ENCODE measurements around the gene ELMOD3. TPM values are rescaled to one million over a fixed set of nuclear protein-coding genes. Genes with fewer than 3 reads are reported as not detected.

ELMOD3 gene
- total RNA-seq, 2 donors from 2014 or later = 13.4 to 17.5 TPM

DNA sequence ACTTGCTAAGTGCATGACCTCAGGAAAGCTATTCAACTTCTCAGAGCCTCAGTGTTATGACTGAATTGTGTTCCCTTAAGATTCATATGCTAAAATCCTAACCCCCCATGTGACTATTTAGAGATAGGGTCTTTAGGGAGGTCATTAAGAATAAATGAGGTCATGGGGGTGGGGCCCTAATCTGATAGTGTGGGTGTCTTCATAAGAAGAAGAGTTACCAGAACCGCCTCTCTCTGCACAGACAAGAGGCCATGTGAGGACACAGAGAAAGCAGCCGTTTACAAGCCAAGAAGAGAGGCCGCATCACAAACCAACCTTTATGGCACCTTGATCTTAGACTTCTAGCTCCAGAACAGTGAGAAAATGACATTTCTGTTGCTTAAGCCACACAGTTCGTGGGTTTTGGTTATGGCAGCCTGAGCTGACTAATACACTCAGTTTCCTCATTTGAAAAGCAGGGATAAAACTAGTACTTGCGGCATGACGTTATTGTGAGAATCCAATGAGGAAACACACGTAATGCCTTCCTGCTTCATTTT, 73.8 kb downstream of the ELMOD3 start:
- no peaks in the 10 kb centered on the region for H3K4me1 Mint-ChIP-seq
- no peaks in the 10 kb centered on the region for H3K9me3 Mint-ChIP-seq
- no peaks in the 10 kb centered on the region for H3K27me3 Mint-ChIP-seq
- no peak overlapping the region for H3K27ac Mint-ChIP-seq
- no peaks in the 10 kb centered on the region for H3K36me3 Mint-ChIP-seq (ENCODE audit: low read depth)
- H3K4me3 Mint-ChIP-seq = no peak overlapping the region
- no peak for ATAC-seq (replicated peaks)

DNA sequence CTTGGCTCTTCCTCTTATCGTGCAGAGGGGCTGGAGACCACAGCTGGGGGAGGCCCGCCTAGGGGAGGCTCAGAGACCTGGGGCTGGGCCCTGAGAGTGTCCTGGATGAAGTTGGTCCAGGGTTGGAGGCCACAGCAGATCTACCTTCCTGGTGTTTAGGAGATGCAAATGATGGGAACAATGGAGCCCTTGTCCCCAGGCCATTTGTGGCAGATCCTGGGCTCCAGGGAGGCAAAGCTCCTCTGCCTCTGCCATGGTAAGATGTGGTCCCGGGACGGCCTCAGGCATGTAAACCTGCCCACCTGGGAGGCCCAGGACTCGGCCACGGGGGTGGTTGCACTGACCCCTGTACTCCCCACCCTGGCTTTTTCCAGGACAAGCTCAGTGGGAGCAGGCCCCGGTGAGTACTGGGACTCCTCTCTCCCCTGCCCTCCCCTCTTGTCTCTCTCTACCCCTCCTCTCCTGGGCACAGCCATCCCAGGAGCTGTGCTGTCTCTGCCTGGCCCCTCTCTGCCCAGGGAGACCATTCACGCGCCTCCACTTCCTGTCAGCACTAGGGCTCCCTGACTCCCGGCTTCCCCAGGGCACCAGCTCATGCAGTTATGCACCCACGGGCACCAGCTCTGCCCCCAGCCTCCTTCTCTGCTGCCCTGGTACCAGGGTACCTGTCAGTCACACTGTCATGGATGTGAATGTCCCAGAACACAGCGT, 74.8 kb downstream of the ELMOD3 start:
- no peaks in the 10 kb centered on the region for H3K9me3 Mint-ChIP-seq
- no peaks in the 10 kb centered on the region for H3K27me3 Mint-ChIP-seq
- no peak overlapping the region for H3K4me3 Mint-ChIP-seq
- no peak overlapping the region for H3K27ac Mint-ChIP-seq
- no peaks in the 10 kb centered on the region for H3K36me3 Mint-ChIP-seq (ENCODE audit: low read depth)
- ATAC-seq (replicated peaks) = no peak
- H3K4me1 Mint-ChIP-seq = no peaks in the 10 kb centered on the region

- no peaks in the 10 kb centered on the region for H3K36me3 Mint-ChIP-seq (ENCODE audit: low read depth)
- no peaks in the 10 kb centered on the region for H3K9me3 Mint-ChIP-seq
- H3K4me3 Mint-ChIP-seq = no peak overlapping the region
- H3K4me1 Mint-ChIP-seq = no peaks in the 10 kb centered on the region
- no peaks in the 10 kb centered on the region for H3K27me3 Mint-ChIP-seq
- ATAC-seq (replicated peaks) = peak; percentile 16
- H3K27ac Mint-ChIP-seq = no peak overlapping the region
These were observed 75.3 kb downstream of the ELMOD3 start for GRCh38 chr2:85429924-85430289.

GRCh38 chr2:85430752-85431569, 76.4 kb downstream of the ELMOD3 start:
- H3K4me3 Mint-ChIP-seq = no peak overlapping the region
- no peaks in the 10 kb centered on the region for H3K36me3 Mint-ChIP-seq (ENCODE audit: low read depth)
- H3K4me1 Mint-ChIP-seq = no peaks in the 10 kb centered on the region
- no peaks in the 10 kb centered on the region for H3K27me3 Mint-ChIP-seq
- no peak for ATAC-seq (replicated peaks)
- H3K9me3 Mint-ChIP-seq = no peaks in the 10 kb centered on the region
- no peak overlapping the region for H3K27ac Mint-ChIP-seq

GRCh38 chr2:85431570-85432205, 77.1 kb downstream of the ELMOD3 start:
- no peak for ATAC-seq (replicated peaks)
- no peaks in the 10 kb centered on the region for H3K36me3 Mint-ChIP-seq (ENCODE audit: low read depth)
- no peaks in the 10 kb centered on the region for H3K27me3 Mint-ChIP-seq
- H3K9me3 Mint-ChIP-seq = no peaks in the 10 kb centered on the region
- H3K4me1 Mint-ChIP-seq = no peaks in the 10 kb centered on the region
- no peak overlapping the region for H3K27ac Mint-ChIP-seq
- H3K4me3 Mint-ChIP-seq = no peak overlapping the region

DNA sequence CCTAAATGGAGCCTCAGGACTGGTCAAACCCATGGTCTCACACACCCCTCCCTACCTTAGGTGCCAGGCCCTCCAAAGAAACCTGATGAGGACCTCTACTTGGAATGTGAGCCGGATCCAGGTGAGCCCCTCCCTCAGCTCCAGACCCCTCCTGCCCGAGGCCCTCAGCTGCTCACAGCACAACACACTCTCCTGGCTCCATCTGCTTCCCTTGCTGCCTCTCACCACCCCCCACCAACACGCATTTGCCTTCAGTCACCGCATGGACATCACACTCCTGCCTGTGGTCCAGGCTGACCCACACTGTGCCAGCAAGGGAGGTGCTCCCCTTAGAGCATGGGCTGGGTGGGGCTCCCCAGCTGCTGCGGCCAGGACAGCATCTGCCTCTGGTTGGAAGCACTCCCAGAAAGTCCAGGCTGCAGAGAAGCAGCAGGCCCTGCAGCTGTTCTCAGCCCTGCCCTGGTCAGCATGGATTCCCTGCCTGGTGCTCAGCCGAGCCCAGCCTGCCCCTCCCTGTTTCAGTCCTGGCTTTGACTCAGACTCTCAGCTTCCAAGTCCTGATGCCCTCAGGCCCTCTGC, 79.0 kb downstream of the ELMOD3 start:
- no peak for ATAC-seq (replicated peaks)
- no peaks in the 10 kb centered on the region for H3K27me3 Mint-ChIP-seq
- H3K4me3 Mint-ChIP-seq = no peak overlapping the region
- H3K27ac Mint-ChIP-seq = no peak overlapping the region
- peaks cover 4% of the 10 kb centered on the region for H3K4me1 Mint-ChIP-seq
- H3K9me3 Mint-ChIP-seq = no peaks in the 10 kb centered on the region
- H3K36me3 Mint-ChIP-seq (ENCODE audit: low read depth) = no peaks in the 10 kb centered on the region

DNA sequence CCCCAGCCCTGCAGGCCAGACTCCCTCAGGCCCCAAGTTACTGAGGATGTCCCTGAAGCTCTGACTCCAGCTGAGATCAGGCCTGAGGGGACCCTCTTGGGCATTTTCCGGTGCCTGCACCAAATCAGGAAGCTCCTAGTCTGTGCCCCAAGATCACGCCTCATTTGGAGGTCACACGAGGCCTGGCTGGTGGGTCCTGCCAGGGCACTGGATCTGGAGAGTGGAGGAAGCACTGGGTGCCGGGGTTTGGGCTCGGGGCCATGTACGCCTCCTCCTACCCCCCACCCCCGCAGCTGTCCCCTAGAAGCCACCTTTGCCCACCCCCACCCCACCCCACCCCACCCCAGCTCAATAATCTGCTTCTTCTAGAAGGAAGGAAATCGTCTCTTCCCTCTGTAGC, 80.1 kb downstream of the ELMOD3 start:
- ATAC-seq (replicated peaks) = no peak
- Mint-ChIP-seq H3K27me3 (no peaks in the 10 kb centered on the region), H3K36me3 (ENCODE audit: low read depth) (no peaks in the 10 kb centered on the region), H3K4me3 (no peak overlapping the region), H3K4me1 (peaks cover 4% of the 10 kb centered on the region), H3K9me3 (no peaks in the 10 kb centered on the region), H3K27ac (no peak overlapping the region)

DNA sequence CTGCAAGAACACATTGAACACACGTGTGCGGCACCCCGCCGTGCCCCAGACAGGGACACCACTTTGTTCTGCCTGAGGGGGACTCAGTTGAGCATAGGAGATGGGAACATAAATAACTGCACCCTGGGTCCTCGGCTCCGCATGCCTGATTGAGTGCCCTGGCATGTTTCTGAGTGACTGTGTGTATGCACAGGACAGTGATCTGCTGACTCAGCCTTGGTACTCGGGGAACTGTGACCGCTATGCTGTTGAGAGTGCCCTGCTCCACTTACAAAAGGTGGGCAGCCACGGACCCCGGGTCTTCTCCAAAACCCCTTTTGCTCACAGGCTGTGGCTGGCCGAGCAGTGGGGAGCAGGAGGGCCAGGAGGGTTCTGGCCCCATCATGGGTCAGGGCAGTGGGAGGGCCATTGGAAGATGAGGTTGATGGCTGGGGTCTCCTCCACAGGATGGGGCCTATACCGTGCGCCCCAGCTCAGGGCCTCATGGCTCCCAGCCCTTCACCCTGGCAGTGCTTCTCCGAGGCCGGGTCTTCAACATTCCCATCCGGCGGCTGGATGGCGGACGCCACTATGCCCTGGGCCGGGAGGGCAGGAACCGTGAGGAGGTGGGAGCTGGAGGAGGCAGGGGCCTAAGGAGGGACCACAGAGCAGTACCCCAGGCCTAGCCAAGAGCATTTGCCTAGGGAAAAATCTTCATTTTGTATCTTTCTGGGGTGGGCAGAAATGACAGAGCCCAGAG, 80.8 kb downstream of the ELMOD3 start:
- Mint-ChIP-seq H3K36me3 (ENCODE audit: low read depth) (no peaks in the 10 kb centered on the region), H3K9me3 (no peaks in the 10 kb centered on the region), H3K4me3 (no peak overlapping the region), H3K27ac (no peak overlapping the region), H3K4me1 (peaks cover 8% of the 10 kb centered on the region), H3K27me3 (no peaks in the 10 kb centered on the region)
- ATAC-seq (replicated peaks) = no peak

- Mint-ChIP-seq H3K9me3 (no peaks in the 10 kb centered on the region), H3K27ac (peak overlapping the region; percentile 97), H3K4me3 (peak overlapping the region; percentile 81), H3K4me1 (peaks cover 8% of the 10 kb centered on the region), H3K27me3 (no peaks in the 10 kb centered on the region), H3K36me3 (ENCODE audit: low read depth) (no peaks in the 10 kb centered on the region)
- no peak for ATAC-seq (replicated peaks)
These were observed 81.6 kb downstream of the ELMOD3 start for GRCh38 chr2:85435981-85436835.

- H3K9me3 Mint-ChIP-seq = no peaks in the 10 kb centered on the region
- H3K36me3 Mint-ChIP-seq (ENCODE audit: low read depth) = no peaks in the 10 kb centered on the region
- H3K27me3 Mint-ChIP-seq = no peaks in the 10 kb centered on the region
- H3K4me1 Mint-ChIP-seq = peaks cover 8% of the 10 kb centered on the region
- H3K4me3 Mint-ChIP-seq = peak overlapping the region; percentile 81
- ATAC-seq (replicated peaks) = no peak
- peak overlapping the region; percentile 97 for H3K27ac Mint-ChIP-seq
These were observed 82.4 kb downstream of the ELMOD3 start for GRCh38 chr2:85436836-85437487.

- no peaks in the 10 kb centered on the region for H3K27me3 Mint-ChIP-seq
- peak overlapping the region; percentile 81 for H3K4me3 Mint-ChIP-seq
- H3K4me1 Mint-ChIP-seq = peaks cover 8% of the 10 kb centered on the region
- ATAC-seq (replicated peaks) = peak; percentile 89
- no peaks in the 10 kb centered on the region for H3K36me3 Mint-ChIP-seq (ENCODE audit: low read depth)
- peak overlapping the region; percentile 97 for H3K27ac Mint-ChIP-seq
- H3K9me3 Mint-ChIP-seq = no peaks in the 10 kb centered on the region
These were observed 83.1 kb downstream of the ELMOD3 start for GRCh38 chr2:85437488-85438200.

- no peaks in the 10 kb centered on the region for H3K27me3 Mint-ChIP-seq
- H3K9me3 Mint-ChIP-seq = no peaks in the 10 kb centered on the region
- peak overlapping the region; percentile 91 for H3K27ac Mint-ChIP-seq
- no peaks in the 10 kb centered on the region for H3K36me3 Mint-ChIP-seq (ENCODE audit: low read depth)
- peaks cover 8% of the 10 kb centered on the region for H3K4me1 Mint-ChIP-seq
- H3K4me3 Mint-ChIP-seq = peak overlapping the region; percentile 81
- ATAC-seq (replicated peaks) = peak; percentile 4
These were observed 83.8 kb downstream of the ELMOD3 start for GRCh38 chr2:85438201-85439024.

All from activated T-helper 17 cell treated with anti-CD3 and anti-CD28 coated beads, Interleukin-2, amount 50 U/mL, for 72 hours (primary cell).